B cell (primary cell): ENCODE data around the gene CDYL.

Source experiments
- EZH2 ChIP-seq: IDR thresholded peaks from 2 replicates; pipeline ENCODE4 v1.6.1; 2012; ENCODE audit warnings: borderline replicate concordance, low read depth, mild to moderate bottlenecking, moderate library complexity, low read length; ENCODE audit not compliant: insufficient read depth, poor library complexity, severe bottlenecking
- TF ChIP-seq, protein P1 (sequence below): fragments of 200-600 bp; IDR thresholded peaks from one replicate; pipeline ENCODE4 v1.8.0; 2022; ENCODE audit warnings: antibody characterized with exemption, mild to moderate bottlenecking

DNA sequence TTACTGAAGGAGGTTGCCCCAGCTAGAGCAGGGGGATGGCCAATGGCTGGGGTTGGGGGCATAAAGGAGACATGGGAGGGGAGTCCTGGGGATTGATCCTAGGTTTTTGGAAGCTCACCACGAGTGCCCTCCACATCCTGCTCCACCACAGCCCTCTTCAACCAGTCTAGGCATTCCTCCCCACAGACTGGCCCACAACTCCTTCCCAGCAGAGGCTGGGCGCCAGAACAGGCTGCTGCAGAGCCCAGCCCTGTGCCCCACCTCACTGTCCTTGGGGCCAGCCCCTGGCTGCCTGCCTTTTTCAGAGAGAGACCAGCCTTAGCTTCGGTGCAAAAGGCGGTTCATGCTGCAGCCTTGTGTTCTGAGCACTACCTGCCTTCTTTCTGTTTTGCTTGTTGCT lies 211.2 kb downstream of the CDYL start:
- TF ChIP-seq, protein P1, sequence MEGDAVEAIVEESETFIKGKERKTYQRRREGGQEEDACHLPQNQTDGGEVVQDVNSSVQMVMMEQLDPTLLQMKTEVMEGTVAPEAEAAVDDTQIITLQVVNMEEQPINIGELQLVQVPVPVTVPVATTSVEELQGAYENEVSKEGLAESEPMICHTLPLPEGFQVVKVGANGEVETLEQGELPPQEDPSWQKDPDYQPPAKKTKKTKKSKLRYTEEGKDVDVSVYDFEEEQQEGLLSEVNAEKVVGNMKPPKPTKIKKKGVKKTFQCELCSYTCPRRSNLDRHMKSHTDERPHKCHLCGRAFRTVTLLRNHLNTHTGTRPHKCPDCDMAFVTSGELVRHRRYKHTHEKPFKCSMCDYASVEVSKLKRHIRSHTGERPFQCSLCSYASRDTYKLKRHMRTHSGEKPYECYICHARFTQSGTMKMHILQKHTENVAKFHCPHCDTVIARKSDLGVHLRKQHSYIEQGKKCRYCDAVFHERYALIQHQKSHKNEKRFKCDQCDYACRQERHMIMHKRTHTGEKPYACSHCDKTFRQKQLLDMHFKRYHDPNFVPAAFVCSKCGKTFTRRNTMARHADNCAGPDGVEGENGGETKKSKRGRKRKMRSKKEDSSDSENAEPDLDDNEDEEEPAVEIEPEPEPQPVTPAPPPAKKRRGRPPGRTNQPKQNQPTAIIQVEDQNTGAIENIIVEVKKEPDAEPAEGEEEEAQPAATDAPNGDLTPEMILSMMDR: no peak
- TF ChIP-seq EZH2: no peak
